HG03457 (cell line): Measurements from ENCODE around the gene SEMA3A.
"Not testable (repeated sequence)": the region's sequence is repeated elsewhere in the genome, so short reads cannot be mapped to it uniquely, and the experiment has no call there.

Experiments used
- ATAC-seq: cut with Tn5 transposase; IDR thresholded peaks from one replicate; pipeline ENCODE4 v1.9.1; 2021; ENCODE audit warnings: moderate number of reproducible peaks; ENCODE audit not compliant: unreplicated experiment

The SEMA3A gene

GRCh38 chr7:84070770-84071169 is 123.8 kb downstream of the SEMA3A start:
- no peak for ATAC-seq

GRCh38 chr7:84069999-84070500 is 124.5 kb downstream of the SEMA3A start:
- no peak for ATAC-seq

DNA sequence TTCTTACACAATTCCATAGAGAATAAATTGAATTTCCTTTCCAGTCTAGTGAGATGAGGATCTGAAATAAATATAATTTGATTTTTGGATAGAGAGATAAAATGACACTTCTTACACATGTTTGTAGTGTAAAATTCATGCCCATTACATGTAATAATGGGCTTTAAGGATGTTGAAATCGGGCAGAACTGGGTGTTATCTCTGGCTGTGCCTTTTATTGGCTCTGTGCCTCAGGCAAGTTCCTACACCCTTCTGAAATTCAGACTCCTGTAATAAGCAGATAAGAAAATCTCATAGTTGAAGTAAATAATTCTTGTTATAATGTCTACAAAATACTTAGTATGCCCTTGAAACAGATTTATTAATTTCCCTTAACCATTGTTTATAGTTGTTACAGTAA is 125.6 kb downstream of the SEMA3A start:
- no peak for ATAC-seq

DNA sequence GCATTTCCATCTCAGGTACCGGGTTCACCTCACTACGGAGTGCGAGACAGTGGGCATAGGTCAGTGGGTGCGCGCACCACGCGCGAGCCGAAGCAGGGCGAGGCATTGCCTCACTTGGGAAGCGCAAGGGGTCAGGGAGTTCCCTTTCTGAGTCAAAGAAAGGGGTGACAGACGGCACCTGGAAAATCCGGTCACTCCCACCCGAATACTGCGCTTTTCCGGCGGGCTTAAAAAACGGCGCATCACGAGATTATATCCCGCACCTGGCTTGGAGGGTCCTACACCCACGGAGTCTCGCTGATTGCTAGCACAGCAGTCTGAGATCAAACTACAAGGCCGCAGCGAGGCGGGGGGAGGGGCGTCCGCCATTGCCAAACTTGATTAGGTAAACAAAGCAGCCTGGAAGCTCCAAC is 132.1 kb downstream of the SEMA3A start:
- ATAC-seq = not testable (repeated sequence)

DNA sequence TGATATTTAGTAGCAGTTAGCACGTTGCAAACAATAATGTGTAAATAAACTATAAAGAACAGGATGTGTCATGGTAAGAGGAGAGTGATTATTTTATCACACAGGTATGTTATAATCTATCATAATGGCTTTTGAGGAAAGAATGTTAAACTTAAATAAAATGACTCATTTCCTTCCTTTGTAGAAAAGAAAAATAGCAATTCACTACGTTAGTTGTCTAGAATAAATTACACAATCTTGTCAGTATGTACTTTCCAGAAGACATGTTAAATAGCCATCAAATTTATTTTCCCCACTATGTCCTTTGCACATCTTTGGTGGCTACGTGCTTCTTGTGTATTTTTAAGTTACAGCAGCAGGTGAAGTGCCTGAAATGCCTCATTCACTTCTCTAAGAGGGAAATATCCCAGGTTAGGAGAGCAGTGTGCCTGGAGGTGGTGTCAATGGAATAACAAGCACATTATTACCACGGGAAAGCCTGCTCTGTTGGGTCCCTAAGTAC is 133.8 kb downstream of the SEMA3A start:
- ATAC-seq = no peak

DNA sequence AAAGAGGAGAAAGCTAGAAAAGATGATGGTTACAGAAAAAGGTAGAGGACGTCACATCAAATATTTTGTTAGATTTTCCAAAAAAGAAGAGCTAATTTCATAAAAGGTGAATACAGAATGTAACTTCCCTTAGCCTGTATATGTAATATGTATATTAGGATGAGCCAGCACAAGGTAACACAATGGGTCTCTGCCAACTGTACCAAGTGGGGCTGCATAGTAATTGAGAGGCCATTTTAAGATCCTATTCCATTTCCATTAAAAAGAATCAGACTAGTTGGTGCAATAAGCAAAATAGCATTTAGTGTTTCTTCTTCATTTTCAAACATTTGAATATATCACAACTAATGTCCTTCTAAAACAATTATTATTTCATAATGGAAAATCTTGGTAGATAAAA is 134.6 kb downstream of the SEMA3A start:
- ATAC-seq = no peak

DNA sequence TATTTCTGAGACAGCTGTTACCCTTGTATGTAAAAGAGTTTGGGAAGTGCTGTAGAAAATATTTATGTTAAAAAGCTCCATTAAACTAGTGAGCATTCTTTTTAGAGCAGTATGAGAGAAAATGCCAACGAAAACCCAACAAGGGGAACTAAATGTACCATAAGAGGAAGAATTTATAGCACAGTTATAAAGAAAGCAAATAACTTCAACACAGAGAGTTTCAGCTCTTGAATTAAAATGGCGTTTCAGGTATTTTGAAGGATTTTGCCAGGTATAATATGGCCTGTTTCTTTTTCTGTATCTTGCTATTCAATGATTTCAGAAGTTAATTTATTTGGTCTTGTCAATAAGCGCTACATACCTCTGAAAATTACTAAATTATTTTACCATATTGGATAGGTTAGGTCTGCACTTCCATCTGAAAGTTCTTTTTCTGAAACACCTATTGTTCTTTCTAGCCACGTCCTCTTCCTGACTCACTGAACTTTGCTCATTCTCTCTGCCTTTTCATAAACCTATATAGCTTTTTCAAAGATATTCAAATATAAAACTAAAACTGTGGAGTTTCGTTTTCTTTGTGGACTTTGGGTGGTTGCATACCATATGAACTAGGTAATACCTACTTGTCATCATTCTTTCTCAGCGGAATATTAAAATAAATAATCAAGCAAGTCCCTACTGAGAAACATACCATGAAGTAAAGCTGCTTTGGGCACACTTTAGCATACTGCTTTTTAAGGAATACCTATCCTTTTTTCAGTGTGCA is 136.1 kb downstream of the SEMA3A start:
- ATAC-seq = no peak

DNA sequence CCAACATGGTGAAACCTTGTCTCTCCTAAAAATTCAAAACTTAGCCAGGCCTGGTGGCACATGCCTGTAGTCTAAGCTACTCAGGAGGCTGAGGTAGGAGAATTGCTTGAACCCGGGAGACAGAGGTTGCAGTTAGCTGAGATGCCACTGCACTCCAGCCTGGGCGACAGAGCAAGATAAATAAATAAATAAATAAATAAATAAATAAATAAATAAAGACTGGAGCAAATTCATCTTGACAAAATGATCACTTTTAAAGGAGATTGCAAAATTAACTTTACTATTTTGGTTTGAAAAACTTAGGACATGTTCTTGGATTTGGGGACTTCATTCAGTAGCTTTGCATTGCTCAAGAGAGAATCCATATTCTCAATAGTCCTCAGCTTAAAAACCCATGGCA is 137.0 kb downstream of the SEMA3A start:
- no peak for ATAC-seq

- no peak for ATAC-seq
Observed at GRCh38 chr7:84055904-84056605, 138.5 kb downstream of the SEMA3A start.

DNA sequence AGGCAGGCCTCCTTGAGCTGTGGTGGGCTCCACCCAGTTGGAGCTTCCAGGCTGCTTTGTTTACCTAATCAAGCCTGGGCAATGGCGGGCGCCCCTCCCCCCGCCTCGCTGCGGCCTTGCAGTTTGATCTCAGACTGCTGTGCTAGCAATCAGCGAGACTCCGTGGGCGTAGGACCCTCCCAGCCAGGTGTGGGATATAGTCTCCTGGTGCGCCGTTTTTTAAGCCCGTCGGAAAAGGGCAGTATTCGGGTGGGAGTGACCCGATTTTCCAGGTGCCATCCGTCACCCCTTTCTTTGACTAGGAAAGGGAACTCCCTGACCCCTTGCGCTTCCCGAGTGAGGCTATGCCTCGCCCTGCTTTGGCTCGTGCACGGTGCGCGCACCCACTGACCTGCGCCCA is 139.4 kb downstream of the SEMA3A start:
- not testable (repeated sequence) for ATAC-seq

DNA sequence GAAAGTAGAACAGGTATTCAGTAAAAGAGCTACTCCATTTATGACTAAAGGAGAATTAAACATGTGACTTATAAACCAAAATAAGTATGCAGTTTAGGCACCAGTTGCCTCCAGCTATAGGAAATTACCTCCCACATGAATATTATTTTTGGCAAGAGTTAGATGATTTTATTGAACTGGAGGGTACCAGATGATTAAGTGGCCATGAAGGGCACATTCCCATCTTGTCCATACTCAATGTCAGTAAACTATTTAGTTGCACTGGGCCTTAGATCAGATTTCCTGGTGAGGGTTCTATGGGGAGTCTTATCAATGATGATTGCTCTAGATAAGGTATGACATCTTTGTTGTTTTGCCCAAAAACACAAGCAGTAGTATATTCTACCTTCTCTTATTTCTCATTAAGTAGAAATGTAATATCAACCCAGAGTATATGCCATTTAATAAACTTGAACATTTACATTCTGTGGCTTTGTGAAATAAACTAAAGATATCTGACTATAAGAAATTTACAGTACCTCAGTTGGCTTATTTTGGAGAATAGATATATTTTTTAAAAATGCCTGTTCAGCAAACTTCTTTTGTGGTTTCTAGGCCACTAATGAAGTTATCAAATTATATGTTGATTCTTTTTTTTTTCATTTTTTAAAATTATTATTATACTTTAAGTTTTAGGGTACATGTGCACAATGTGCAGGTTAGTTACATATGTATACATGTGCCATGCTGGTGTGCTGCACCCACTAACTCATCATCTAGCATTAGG is 145.3 kb downstream of the SEMA3A start:
- no peak for ATAC-seq

GRCh38 chr7:84047085-84047484 is 147.5 kb downstream of the SEMA3A start:
- no peak for ATAC-seq

GRCh38 chr7:84044834-84045233 is 149.8 kb downstream of the SEMA3A start:
- ATAC-seq = no peak

GRCh38 chr7:84043661-84044191 is 150.9 kb downstream of the SEMA3A start:
- ATAC-seq = no peak

DNA sequence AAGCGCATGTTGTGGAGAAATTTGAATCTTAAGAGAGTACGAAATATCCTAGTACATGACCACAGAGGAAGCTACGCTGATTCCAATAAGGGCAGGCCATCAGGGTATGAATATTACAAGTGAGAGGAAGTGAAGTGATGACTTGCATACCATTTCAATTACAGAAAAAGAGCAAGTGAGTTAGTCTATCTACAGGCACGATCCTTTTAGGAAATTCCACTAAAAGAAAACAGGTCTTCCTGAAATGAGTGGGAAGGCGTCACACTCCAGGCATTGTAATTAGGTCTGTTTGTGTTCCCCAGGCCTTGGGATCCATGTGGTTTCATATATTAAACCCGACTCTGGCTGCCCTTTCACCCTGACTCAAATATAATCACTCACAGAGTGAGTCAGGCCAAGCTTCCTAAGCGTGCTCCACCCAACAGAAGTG is 152.5 kb downstream of the SEMA3A start:
- no peak for ATAC-seq

DNA sequence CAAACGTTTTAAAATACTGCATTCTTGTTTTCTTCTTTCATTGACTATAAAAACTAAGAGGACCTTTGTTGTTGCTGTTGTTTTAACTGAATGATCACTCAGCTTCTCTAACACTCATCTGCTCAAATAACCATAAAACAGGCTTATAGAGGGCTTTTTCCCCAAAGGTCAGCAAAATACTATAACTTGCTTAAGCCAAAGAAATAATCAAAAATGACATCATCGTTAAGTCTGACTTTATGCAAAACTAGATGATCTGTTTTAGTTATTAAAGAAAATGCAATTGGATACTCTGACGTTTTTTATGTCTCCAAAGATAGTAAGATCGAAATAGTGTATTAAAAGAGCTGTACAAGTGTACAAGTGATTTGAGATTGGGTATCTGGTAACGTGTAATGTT is 152.9 kb downstream of the SEMA3A start:
- ATAC-seq = no peak

DNA sequence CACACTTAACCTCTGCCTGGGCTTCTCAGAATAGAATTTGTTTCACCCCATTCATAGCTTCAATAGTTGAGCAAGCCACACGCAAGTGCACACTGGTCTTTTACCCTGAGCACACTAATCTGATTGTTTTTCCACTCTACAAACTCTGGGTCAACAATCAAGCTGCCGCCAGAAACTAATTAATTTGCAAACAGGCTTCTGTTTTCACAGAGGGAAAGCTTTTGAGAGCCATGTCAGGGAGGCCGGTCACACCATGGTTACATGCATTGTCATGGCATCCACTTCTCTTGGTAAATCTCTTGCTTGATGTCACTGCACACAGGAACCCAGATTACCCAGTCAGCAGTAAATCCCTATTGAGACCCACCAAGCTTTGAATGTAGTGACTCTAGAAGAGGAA is 154.2 kb downstream of the SEMA3A start:
- ATAC-seq = no peak

DNA sequence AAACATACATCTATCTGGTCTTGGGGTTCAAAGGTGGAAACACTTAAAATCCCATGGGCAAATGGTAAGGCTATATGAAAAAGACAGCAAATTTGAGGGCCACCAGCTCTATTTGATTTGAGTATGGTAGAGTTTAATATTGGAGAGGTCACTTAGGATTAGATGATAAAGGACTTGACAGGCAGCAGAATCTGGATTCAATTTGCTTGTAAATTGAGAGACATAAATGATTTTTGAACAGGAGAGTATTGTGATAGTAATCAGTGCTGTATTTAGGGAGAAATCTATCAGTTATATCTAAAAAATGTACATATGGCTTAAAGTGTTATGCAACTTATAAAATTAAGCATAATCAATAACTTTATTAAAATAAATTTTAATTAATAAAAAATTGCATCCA is 155.2 kb downstream of the SEMA3A start:
- ATAC-seq = no peak

DNA sequence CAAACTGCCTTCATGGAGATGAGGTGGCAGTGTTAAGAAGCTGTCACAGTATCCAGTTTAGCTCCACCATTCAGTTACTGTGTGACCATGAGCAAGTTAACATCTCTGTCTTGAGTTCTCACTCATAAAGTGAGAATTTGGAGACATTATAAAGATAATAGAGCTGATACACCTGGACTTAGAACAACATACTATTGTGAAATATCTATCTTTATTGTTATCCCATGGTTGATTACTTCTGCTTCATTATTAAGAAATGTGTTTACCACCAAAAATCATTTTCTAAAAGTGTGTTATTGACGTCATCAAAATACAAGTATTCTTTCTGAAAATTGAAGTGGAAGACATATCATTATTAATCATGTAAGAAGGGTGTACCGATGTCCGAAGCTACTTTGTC is 166.9 kb downstream of the SEMA3A start:
- no peak for ATAC-seq

DNA sequence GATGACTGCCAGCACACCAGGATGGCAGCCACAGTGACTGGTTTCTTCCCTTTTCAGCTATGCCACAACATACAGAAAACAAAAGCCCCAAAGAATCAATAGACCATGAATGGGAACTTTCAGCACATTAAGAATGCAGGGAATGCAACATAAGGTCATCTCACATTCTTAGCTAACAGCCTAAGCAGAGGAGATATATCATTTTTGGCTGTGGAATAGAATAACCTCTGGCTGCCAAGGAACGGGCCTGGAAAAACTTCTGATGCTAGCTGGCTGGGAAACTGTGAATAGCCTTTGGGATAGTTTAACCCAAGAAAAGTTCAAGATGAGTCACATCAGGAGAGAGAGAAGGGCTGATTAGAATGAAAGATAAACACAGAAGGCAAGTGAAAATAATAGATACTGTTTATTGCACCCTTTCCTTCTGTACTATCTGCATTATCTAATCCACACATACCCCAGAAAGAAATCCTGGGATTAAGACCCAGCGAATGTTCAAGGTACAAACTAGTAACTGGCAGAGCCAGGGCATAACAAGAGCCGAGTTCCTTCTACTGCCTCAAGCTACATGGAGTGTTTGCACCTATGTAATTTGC is 169.2 kb downstream of the SEMA3A start:
- no peak for ATAC-seq
